CD4-positive, alpha-beta T cell (primary cell): Measurements from ENCODE around the gene ALOX15B. TPM values are rescaled to one million over a fixed set of nuclear protein-coding genes. Genes with fewer than 3 reads are reported as not detected.
"Not testable (repeated sequence)": the region's sequence is repeated elsewhere in the genome, so short reads cannot be mapped to it uniquely, and the experiment has no call there.

Experiments used
- ATAC-seq: fragments of 200-7000 bp; cut with Tn5 transposase; one replicate; pipeline ENCODE4 v1.10.0; 2022; ENCODE audit warnings: mild to moderate bottlenecking; ENCODE audit not compliant: poor library complexity
- CTCF ChIA-PET: fragments of 350-600 bp; sonication (Branson Sonifier 250); formaldehyde crosslinking; loops from one replicate; lab custom pipeline; 2021; ENCODE audit warnings: antibody characterized with exemption, inconsistent platforms; lab: Charles Lee
- POLR2A ChIA-PET: fragments of 350-600 bp; sonication (Branson Sonifier 250); formaldehyde crosslinking; loops from one replicate; lab custom pipeline; 2021; ENCODE audit warnings: antibody characterized with exemption, inconsistent platforms; lab: Charles Lee
- DNase-seq, 14 experiments: peaks; one replicate each; pipeline ENCODE4 v3.0.0-alpha.2; 2013 to 2020; ENCODE audit warnings: mixed read lengths in 2 of 14
- H3K27ac ChIP-seq, 2 donors: one replicate each; pipeline versions ENCODE4 v1.5.1 to v1.7.0; 2013; ENCODE audit warnings: low read length in 2 of 2, low read depth in 1 of 2, mild to moderate bottlenecking in 1 of 2
- H3K27me3 ChIP-seq, 2 experiments: 1 replicate in 1 of 2; 2 replicates in 1 of 2; pipeline versions ENCODE4 v1.6.1 to v1.7.0; 2013; ENCODE audit warnings: low read length in 2 of 2, control low read depth in 1 of 2, mild to moderate bottlenecking in 1 of 2, moderate library complexity in 1 of 2; ENCODE audit not compliant: insufficient read depth in 2 of 2, control insufficient read depth in 1 of 2
- H3K36me3 ChIP-seq: one replicate; pipeline ENCODE4 v1.6.1; 2013; ENCODE audit warnings: low read length, control low read depth; ENCODE audit not compliant: insufficient read depth
- H3K4me1 ChIP-seq: one replicate; pipeline ENCODE4 v1.6.1; 2013; ENCODE audit warnings: low read length, control low read depth; ENCODE audit not compliant: insufficient read depth
- H3K4me3 ChIP-seq: one replicate; pipeline ENCODE4 v1.5.1; 2013; ENCODE audit warnings: mild to moderate bottlenecking, low read length, moderate library complexity
- H3K9me3 ChIP-seq, 2 experiments: 1 replicate in 1 of 2; 2 replicates in 1 of 2; pipeline versions ENCODE4 v1.6.1 to v1.7.0; 2013; ENCODE audit warnings: low read length in 2 of 2, mild to moderate bottlenecking in 2 of 2, control low read depth in 1 of 2, moderate library complexity in 1 of 2; ENCODE audit not compliant: control insufficient read depth in 1 of 2, insufficient read depth in 1 of 2
- H3K27ac Mint-ChIP-seq: one replicate; pipeline ENCODE4 v1.8.0; 2020; ENCODE audit warnings: mixed read lengths
- H3K27me3 Mint-ChIP-seq: one replicate; pipeline ENCODE4 v1.8.0; 2021; ENCODE audit warnings: mixed read lengths
- H3K36me3 Mint-ChIP-seq: one replicate; pipeline ENCODE4 v1.8.0; 2021; ENCODE audit warnings: low read depth, mixed read lengths
- H3K4me1 Mint-ChIP-seq: one replicate; pipeline ENCODE4 v1.8.0; 2021; ENCODE audit warnings: low read depth, mixed read lengths
- H3K4me3 Mint-ChIP-seq: one replicate; pipeline ENCODE4 v1.8.0; 2020; ENCODE audit warnings: mild to moderate bottlenecking, mixed read lengths
- H3K9me3 Mint-ChIP-seq: one replicate; pipeline ENCODE4 v1.8.0; 2020; ENCODE audit warnings: mixed read lengths
- intact Hi-C, 2 experiments: fragments of 100-400 bp; cut with DNase I in 1 of 2; cut with micrococcal nuclease in 1 of 2; formaldehyde crosslinking; loops; one replicate each; pipeline versions ENCODE4 v1.15.1 to v1.9.0; 2023 to 2025; cut with DNase I, micrococcal nuclease
- total RNA-seq, 174 experiments: library from RNA in 2 of 174; stranded (reverse) in 2 of 174; gene quantifications; one replicate each; pipeline ENCODE4 v1.2.3 and lab custom pipeline; 2021 to 2026
- TF ChIP-seq, protein P1 (sequence below): fragments of 200-600 bp; IDR thresholded peaks from one replicate; pipeline ENCODE4 v1.8.0; 2022; ENCODE audit warnings: antibody characterized with exemption, mild to moderate bottlenecking

The ALOX15B gene
- total RNA-seq, 2 experiments from 2014 or later, result not detected

DNA sequence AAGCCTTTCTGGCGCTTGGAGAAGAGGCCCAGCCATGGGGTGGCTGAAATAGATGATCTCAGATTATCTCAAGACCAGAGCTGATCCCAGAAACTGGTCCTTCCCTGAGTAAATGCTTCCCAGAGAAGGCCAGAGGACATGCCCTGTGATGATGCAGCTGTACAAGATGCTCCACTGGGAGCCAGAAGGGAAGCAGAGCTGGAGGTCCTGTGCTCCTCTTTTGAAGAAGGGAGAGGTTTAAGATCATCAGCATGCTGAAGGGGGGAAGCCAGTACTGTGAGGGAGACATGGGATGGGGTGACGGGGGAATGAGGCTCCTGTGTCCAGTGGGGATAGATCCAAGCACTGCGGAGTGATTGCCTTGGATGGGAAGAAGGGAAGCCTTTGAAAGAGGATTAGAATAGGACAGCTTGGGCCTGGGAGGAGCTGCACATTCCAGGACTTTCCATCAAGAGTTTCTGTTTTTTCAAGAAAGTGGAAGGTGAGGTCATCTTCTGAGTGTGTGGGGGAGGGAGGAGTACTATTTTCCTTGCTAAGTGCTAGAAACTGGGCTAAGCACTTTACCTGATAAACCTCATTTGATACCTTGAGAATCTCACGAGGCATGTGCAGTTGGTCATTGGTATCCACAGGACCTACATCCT lies 16.4 kb upstream of the ALOX15B start:
- TF ChIP-seq, protein P1, sequence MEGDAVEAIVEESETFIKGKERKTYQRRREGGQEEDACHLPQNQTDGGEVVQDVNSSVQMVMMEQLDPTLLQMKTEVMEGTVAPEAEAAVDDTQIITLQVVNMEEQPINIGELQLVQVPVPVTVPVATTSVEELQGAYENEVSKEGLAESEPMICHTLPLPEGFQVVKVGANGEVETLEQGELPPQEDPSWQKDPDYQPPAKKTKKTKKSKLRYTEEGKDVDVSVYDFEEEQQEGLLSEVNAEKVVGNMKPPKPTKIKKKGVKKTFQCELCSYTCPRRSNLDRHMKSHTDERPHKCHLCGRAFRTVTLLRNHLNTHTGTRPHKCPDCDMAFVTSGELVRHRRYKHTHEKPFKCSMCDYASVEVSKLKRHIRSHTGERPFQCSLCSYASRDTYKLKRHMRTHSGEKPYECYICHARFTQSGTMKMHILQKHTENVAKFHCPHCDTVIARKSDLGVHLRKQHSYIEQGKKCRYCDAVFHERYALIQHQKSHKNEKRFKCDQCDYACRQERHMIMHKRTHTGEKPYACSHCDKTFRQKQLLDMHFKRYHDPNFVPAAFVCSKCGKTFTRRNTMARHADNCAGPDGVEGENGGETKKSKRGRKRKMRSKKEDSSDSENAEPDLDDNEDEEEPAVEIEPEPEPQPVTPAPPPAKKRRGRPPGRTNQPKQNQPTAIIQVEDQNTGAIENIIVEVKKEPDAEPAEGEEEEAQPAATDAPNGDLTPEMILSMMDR, result no peak
- no peaks in the 10 kb centered on the region for H3K4me1 ChIP-seq
- peaks cover 31% of the 10 kb centered on the region for H3K27me3 Mint-ChIP-seq
- no peaks in the 10 kb centered on the region for H3K36me3 Mint-ChIP-seq
- no peak overlapping the region for H3K4me3 Mint-ChIP-seq
- H3K4me3 ChIP-seq, result no peak overlapping the region
- POLR2A ChIA-PET, result no interaction called here
- intact Hi-C loops, result no loop called here
- H3K27ac ChIP-seq, result no peak overlapping the region
- CTCF ChIA-PET, result no interaction called here
- no peaks in the 10 kb centered on the region for H3K9me3 Mint-ChIP-seq
- ATAC-seq (no peak), DNase-seq (no peak)
- H3K27me3 ChIP-seq, result peaks cover 4 to 10% of the 10 kb centered on the region in 2 experiments
- H3K4me1 Mint-ChIP-seq, result no peaks in the 10 kb centered on the region
- H3K9me3 ChIP-seq, result no peaks in the 10 kb centered on the region
- no peak overlapping the region for H3K27ac Mint-ChIP-seq
- no peaks in the 10 kb centered on the region for H3K36me3 ChIP-seq

DNA sequence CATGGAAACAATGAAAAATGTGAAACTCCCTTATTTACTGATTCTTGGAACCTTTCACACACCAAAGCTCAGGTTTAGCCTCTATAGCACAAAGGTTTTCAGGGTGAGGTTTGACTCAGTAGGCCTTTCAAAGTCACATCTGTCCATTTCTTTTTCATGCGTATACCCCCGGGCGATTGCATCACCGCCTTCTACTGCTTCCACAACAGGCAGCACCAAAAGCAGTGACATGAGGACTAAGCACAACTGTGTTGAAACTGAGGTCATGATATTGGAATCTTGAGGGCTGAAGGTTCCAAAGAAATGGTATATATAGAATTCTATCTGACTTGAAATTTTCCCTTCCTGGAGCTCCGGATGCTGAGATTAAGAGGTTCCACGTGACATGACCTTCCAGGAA lies 14.7 kb upstream of the ALOX15B start:
- H3K36me3 ChIP-seq, DNase-seq, H3K4me3 Mint-ChIP-seq, H3K9me3 ChIP-seq, POLR2A ChIA-PET, H3K4me1 ChIP-seq, H3K9me3 Mint-ChIP-seq, H3K4me1 Mint-ChIP-seq, CTCF ChIA-PET, H3K27ac ChIP-seq, H3K36me3 Mint-ChIP-seq, H3K27ac Mint-ChIP-seq, intact Hi-C loops, H3K4me3 ChIP-seq, ATAC-seq: not testable (repeated sequence)
- peaks cover 47% of the 10 kb centered on the region for H3K27me3 Mint-ChIP-seq
- peaks cover 5 to 22% of the 10 kb centered on the region in 2 experiments for H3K27me3 ChIP-seq

DNA sequence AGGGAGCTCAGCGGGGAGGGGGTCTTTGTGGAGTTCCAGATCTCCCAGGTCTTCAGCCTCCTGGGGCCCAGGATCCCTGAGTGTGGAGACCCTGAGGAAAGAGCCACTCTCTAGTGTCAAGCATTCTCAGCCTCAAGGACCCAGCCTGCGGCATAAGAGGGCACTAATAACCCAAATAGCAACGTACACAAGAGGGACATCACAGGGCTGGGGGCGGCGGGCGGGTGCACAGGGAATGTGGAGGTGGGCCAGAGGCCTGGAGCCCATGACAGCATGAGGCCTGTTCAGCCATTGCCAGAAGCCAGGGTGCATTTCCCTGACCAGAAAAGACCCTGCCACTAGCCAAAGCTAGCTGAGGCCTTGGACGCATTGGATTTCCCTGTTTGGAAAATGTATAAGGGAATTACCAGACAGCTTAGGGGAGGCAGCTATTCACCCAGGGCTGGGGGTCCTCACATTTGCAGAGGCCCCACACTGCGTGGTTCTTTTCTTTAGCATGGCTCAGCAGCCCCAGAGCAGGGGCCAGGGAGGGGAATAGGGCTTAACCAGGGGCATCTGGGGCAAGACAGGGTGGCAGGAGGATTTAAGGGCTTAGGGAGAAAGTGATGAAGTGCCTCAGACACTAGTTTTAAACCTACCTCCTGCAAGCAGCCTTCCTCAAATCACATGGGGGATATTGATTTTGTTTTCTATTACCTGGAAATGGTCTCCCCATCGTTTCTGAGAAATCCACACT lies 13.5 kb upstream of the ALOX15B start:
- ChIA-PET CTCF (no interaction called here), POLR2A (no interaction called here)
- Histone ChIP-seq H3K36me3 (no peaks in the 10 kb centered on the region), H3K27ac (no peak overlapping the region), H3K4me1 (no peaks in the 10 kb centered on the region), H3K4me3 (no peak overlapping the region), H3K9me3 (no peaks in the 10 kb centered on the region), H3K27me3 (peaks cover 5 to 18% of the 10 kb centered on the region in 2 experiments)
- Mint-ChIP-seq H3K4me3 (no peak overlapping the region), H3K36me3 (no peaks in the 10 kb centered on the region), H3K27ac (no peak overlapping the region), H3K27me3 (peaks cover 44% of the 10 kb centered on the region), H3K9me3 (no peaks in the 10 kb centered on the region), H3K4me1 (no peaks in the 10 kb centered on the region)
- no peak for DNase-seq
- intact Hi-C loops, result no loop called here
- TF ChIP-seq, protein P1, result no peak
- ATAC-seq, result no peak
